Upper lobe of right lung (tissue), 1 donor: Measurements from ENCODE around the gene MAOA. TPM values are rescaled to one million over a fixed set of nuclear protein-coding genes. Genes with fewer than 3 reads are reported as not detected.
"Not testable (repeated sequence)": the region's sequence is repeated elsewhere in the genome, so short reads cannot be mapped to it uniquely, and the experiment has no call there.

Experiments used
- ATAC-seq: fragments of 200-7000 bp; cut with Tn5 transposase; one replicate; pipeline ENCODE4 v1.9.1; 2020; ENCODE audit warnings: mild to moderate bottlenecking, moderate library complexity
- DNase-seq: peaks from one replicate; pipeline ENCODE4 v3.0.0-alpha.2; 2020
- H3K27ac ChIP-seq: fragments of 200-600 bp; one replicate; pipeline ENCODE4 v1.8.0; 2022
- H3K27me3 ChIP-seq: fragments of 200-600 bp; one replicate; pipeline ENCODE4 v1.8.0; 2022; ENCODE audit warnings: mild to moderate bottlenecking
- H3K36me3 ChIP-seq: fragments of 200-600 bp; one replicate; pipeline ENCODE4 v1.8.0; 2022
- H3K4me1 ChIP-seq: fragments of 200-600 bp; one replicate; pipeline ENCODE4 v1.8.0; 2022
- H3K4me3 ChIP-seq: fragments of 200-600 bp; one replicate; pipeline ENCODE4 v1.8.0; 2022; ENCODE audit warnings: mild to moderate bottlenecking
- H3K9me3 ChIP-seq: fragments of 200-600 bp; one replicate; pipeline ENCODE4 v1.8.0; 2022
- CTCF ChIP-seq: fragments of 200-600 bp; IDR thresholded peaks from one replicate; pipeline ENCODE4 v1.8.0; 2022; ENCODE audit warnings: antibody characterized with exemption
- intact Hi-C: fragments of 100-400 bp; cut with DNase I; formaldehyde crosslinking; loops from one replicate; pipeline ENCODE4 v1.11.0; 2022
- total RNA-seq: library from RNA; stranded (reverse); fragmentation: NEBNext Ultra II Directional; extraction: Animal tissue kit (Norgen Biotek cat#: 25700); gene quantifications from one replicate; pipeline ENCODE4 v1.2.1, GENCODE V29; 2021
- donor health status: DM: no; HTN: yes; CAD: no; lungs with severe emphysema.

The MAOA gene
- total RNA-seq, 1 donor from 2014 or later = 176 TPM

- intact Hi-C loops = no loop called here
- ATAC-seq = no peak
- Histone ChIP-seq H3K4me1 (no peaks in the 10 kb centered on the region), H3K27me3 (no peaks in the 10 kb centered on the region), H3K27ac (no peak overlapping the region), H3K36me3 (peaks cover 1% of the 10 kb centered on the region), H3K9me3 (no peaks in the 10 kb centered on the region), H3K4me3 (no peak overlapping the region)
- no peak for TF ChIP-seq CTCF
- no peak for DNase-seq
Measured at GRCh38 chrX:43718081-43718480, 62.0 kb downstream of the MAOA start.

GRCh38 chrX:43718546-43718945 lies 62.4 kb downstream of the MAOA start:
- intact Hi-C loops = no loop called here
- H3K4me3 ChIP-seq = no peak overlapping the region
- no peak for TF ChIP-seq CTCF
- H3K27me3 ChIP-seq = no peaks in the 10 kb centered on the region
- H3K4me1 ChIP-seq = no peaks in the 10 kb centered on the region
- ATAC-seq = no peak
- no peak for DNase-seq
- H3K9me3 ChIP-seq = no peaks in the 10 kb centered on the region
- no peaks in the 10 kb centered on the region for H3K36me3 ChIP-seq
- H3K27ac ChIP-seq = no peak overlapping the region

GRCh38 chrX:43718956-43719355 lies 62.9 kb downstream of the MAOA start:
- H3K36me3 ChIP-seq = no peaks in the 10 kb centered on the region
- intact Hi-C loops = no loop called here
- H3K4me1 ChIP-seq = no peaks in the 10 kb centered on the region
- no peak overlapping the region for H3K27ac ChIP-seq
- no peak for TF ChIP-seq CTCF
- H3K4me3 ChIP-seq = no peak overlapping the region
- DNase-seq (no peak), ATAC-seq (no peak)
- no peaks in the 10 kb centered on the region for H3K27me3 ChIP-seq
- H3K9me3 ChIP-seq = no peaks in the 10 kb centered on the region

GRCh38 chrX:43720082-43720481 lies 64.0 kb downstream of the MAOA start:
- no peak overlapping the region for H3K4me3 ChIP-seq
- H3K27ac ChIP-seq = no peak overlapping the region
- no peak for DNase-seq
- TF ChIP-seq CTCF = no peak
- H3K27me3 ChIP-seq = no peaks in the 10 kb centered on the region
- no peaks in the 10 kb centered on the region for H3K9me3 ChIP-seq
- intact Hi-C loops = no loop called here
- H3K4me1 ChIP-seq = no peaks in the 10 kb centered on the region
- ATAC-seq = no peak
- H3K36me3 ChIP-seq = no peaks in the 10 kb centered on the region

- Histone ChIP-seq H3K9me3 (no peaks in the 10 kb centered on the region), H3K4me3 (no peak overlapping the region), H3K36me3 (no peaks in the 10 kb centered on the region), H3K27me3 (no peaks in the 10 kb centered on the region), H3K4me1 (no peaks in the 10 kb centered on the region), H3K27ac (no peak overlapping the region)
- ATAC-seq = no peak
- no peak for TF ChIP-seq CTCF
- no peak for DNase-seq
- intact Hi-C loops = no loop called here
Measured at GRCh38 chrX:43720961-43721360, 64.9 kb downstream of the MAOA start.

- intact Hi-C loops, H3K9me3 ChIP-seq, ATAC-seq, H3K36me3 ChIP-seq, DNase-seq, H3K4me3 ChIP-seq, H3K4me1 ChIP-seq, H3K27me3 ChIP-seq, H3K27ac ChIP-seq: not testable (repeated sequence)
Measured at GRCh38 chrX:43725227-43725626, 69.1 kb downstream of the MAOA start.

- H3K4me3 ChIP-seq, H3K27me3 ChIP-seq, H3K27ac ChIP-seq, intact Hi-C loops, H3K9me3 ChIP-seq, DNase-seq, H3K4me1 ChIP-seq, ATAC-seq, H3K36me3 ChIP-seq: not testable (repeated sequence)
Measured at GRCh38 chrX:43727254-43727653, 71.2 kb downstream of the MAOA start.
